HepG2 (cell line): ENCODE results near the gene HAUS7. TPM values are rescaled to one million over a fixed set of nuclear protein-coding genes. Genes with fewer than 3 reads are reported as not detected.

Experiments
- ATAC-seq: fragments of 200-7000 bp; cut with Tn5 transposase; 3 replicates; pipeline ENCODE4 v1.9.1; 2020; ENCODE audit warnings: mild to moderate bottlenecking, moderate library complexity
- BruUV-seq: library from RNA; stranded (reverse); fragments of 400-500 nt; replicated peaks from 2 replicates; lab custom pipeline; 2021; lab: Mats Ljungman, UMichigan
- CTCF ChIA-PET: fragments of 300-600 bp; formaldehyde crosslinking; extraction: SDS; loops from one replicate; lab custom pipeline; 2021; ENCODE audit warnings: low total read pairs, inconsistent platforms, low intra/inter-chr PET ratio; lab: Yijun Ruan, JAX
- POLR2A ChIA-PET: fragments of 350-600 bp; sonication (Branson Sonifier 250); formaldehyde crosslinking; loops from one replicate; lab custom pipeline; 2020; ENCODE audit warnings: antibody characterized with exemption, inconsistent platforms; lab: Yijun Ruan, JAX
- DNase-seq: peaks from one replicate; pipeline ENCODE4 v3.0.0-alpha.2; 2015; ENCODE audit warnings: low spot score
- FAIRE-seq: peaks from 3 replicates; lab custom pipeline; 2011; peaks lifted over from hg19 to GRCh38; lab: Jason Lieb, UNC
- H2AFZ ChIP-seq: one replicate; pipeline ENCODE4 v1.6.1; 2011; ENCODE audit warnings: low read length, inconsistent platforms
- H3K27ac ChIP-seq: fragments of 300-600 bp; 3 replicates; pipeline ENCODE4 v1.8.0; 2011; ENCODE audit warnings: mixed run types, mild to moderate bottlenecking, mixed read lengths, low read length, inconsistent platforms; ENCODE audit not compliant: insufficient read depth; ENCODE audit errors: extremely low read length
- H3K27me3 ChIP-seq, 2 experiments: fragments of 200-600 bp in 1 of 2; 2 replicates in 1 of 2; 3 replicates in 1 of 2; pipeline versions ENCODE4 v1.6.0 to v1.8.0; 2011; ENCODE audit warnings: low read length in 2 of 2, mild to moderate bottlenecking in 2 of 2, moderate library complexity in 2 of 2, inconsistent platforms in 1 of 2; ENCODE audit not compliant: insufficient read depth in 2 of 2, control insufficient read depth in 1 of 2
- H3K36me3 ChIP-seq, 2 experiments: fragments of 200-600 bp in 1 of 2; replicated peaks in 1 of 2; 2 replicates in 1 of 2; 3 replicates in 1 of 2; pipeline versions ENCODE4 v1.5.1 to v1.8.0; 2011; ENCODE audit warnings: low read length in 2 of 2, inconsistent platforms in 1 of 2; ENCODE audit not compliant: insufficient read depth in 2 of 2, control insufficient read depth in 1 of 2
- H3K4me1 ChIP-seq: 2 replicates; pipeline ENCODE4 v1.5.1; 2012; ENCODE audit warnings: low read length, inconsistent platforms; ENCODE audit not compliant: insufficient read depth
- H3K4me2 ChIP-seq: 2 replicates; pipeline ENCODE4 v1.6.0; 2011; ENCODE audit warnings: low read depth, low read length, inconsistent platforms
- H3K4me3 ChIP-seq, 3 experiments: fragments of 200-600 bp in 1 of 3; sonication (generic), shearing (Covaris generic) in 1 of 3; replicated peaks in 1 of 3; 2 replicates each; pipeline ENCODE4 v1.5.1; 2011 to 2016; ENCODE audit warnings: low read length in 3 of 3, inconsistent platforms in 2 of 3, low read depth in 2 of 3, mild to moderate bottlenecking in 2 of 3, control low read depth in 1 of 3, mixed read lengths in 1 of 3; ENCODE audit not compliant: insufficient read depth in 1 of 3
- H3K79me2 ChIP-seq: one replicate; pipeline ENCODE4 v1.6.1; 2011; ENCODE audit warnings: low read length, inconsistent platforms; ENCODE audit not compliant: insufficient read depth
- H3K9ac ChIP-seq: 2 replicates; pipeline ENCODE4 v1.6.0; 2011; ENCODE audit warnings: mild to moderate bottlenecking, low read depth, low read length, inconsistent platforms; ENCODE audit not compliant: insufficient read depth
- H3K9me3 ChIP-seq: 2 replicates; pipeline ENCODE4 v1.5.1; 2012; ENCODE audit warnings: mild to moderate bottlenecking, low read length
- H4K20me1 ChIP-seq: 2 replicates; pipeline ENCODE4 v1.6.0; 2011; ENCODE audit warnings: inconsistent platforms, mild to moderate bottlenecking, low read length, moderate library complexity; ENCODE audit not compliant: insufficient read depth
- FIP1L1 ChIP-seq: fragments of 200-400 bp; formaldehyde crosslinking; IDR thresholded peaks from 2 replicates; pipeline ENCODE4 v1.6.1; 2018; ENCODE audit warnings: low read depth, mild to moderate bottlenecking, low read length, moderate library complexity, borderline replicate concordance; ENCODE audit not compliant: insufficient read depth
- FOXM1 ChIP-seq: sonication (generic); formaldehyde crosslinking; IDR thresholded peaks from 2 replicates; pipeline ENCODE4 v1.5.0; 2020; ENCODE audit warnings: missing genetic modification reagents
- HMGXB3 ChIP-seq: sonication (generic); formaldehyde crosslinking; IDR thresholded peaks from 2 replicates; pipeline ENCODE4 v1.4.0; 2020; ENCODE audit warnings: missing genetic modification reagents, borderline replicate concordance
- HOXA7 ChIP-seq: sonication (generic); formaldehyde crosslinking; IDR thresholded peaks from 2 replicates; pipeline ENCODE4 v1.8.1; 2022; ENCODE audit warnings: mild to moderate bottlenecking, missing genetic modification reagents, moderate library complexity
- RFX3 ChIP-seq: IDR thresholded peaks from 2 replicates; pipeline ENCODE4 v1.6.1; 2016; ENCODE audit warnings: missing biosample characterization, missing genetic modification reagents
- TSC22D2 ChIP-seq: sonication (generic); formaldehyde crosslinking; IDR thresholded peaks from 2 replicates; pipeline ENCODE4 v1.5.1; 2020; ENCODE audit warnings: missing genetic modification reagents, mild to moderate bottlenecking, borderline replicate concordance
- WGBS: methylation state at CpG from one replicate; pipeline ENCODE4 v1.1.6; 2017; ENCODE audit warnings: low lambda C conversion rate; 5-methylcytosine and 5-hydroxymethylcytosine counted together
- in situ Hi-C: cut with HindIII; loops from 2 replicates; pipeline ENCODE4 v1.10.0; 2017; ENCODE audit warnings: low pct_unique_long_range_greater_than_20kb; ENCODE audit not compliant: extremely low pct_ligation_motif_present
- intact Hi-C: fragments of 100-400 bp; cut with micrococcal nuclease; formaldehyde crosslinking; loops from one replicate; pipeline ENCODE4 v1.10.0; 2022; ENCODE audit not compliant: unreplicated experiment
- polyA plus RNA-seq, 8 experiments: library from polyadenylated mRNA; depleted of rRNA in 3 of 8; stranded (reverse) in 7 of 8; unstranded in 1 of 8; fragments of >200 nt; fragmentation: Illumina TruSeq in 4 of 8; extraction: Trizol in 4 of 8; gene quantifications; 2 replicates each; pipeline versions ENCODE4 v1.2.1 to v1.2.3, GENCODE V29; 2011 to 2016; ENCODE audit warnings: low read depth in 4 of 8, missing spikeins in 1 of 8, mixed read lengths in 1 of 8; ENCODE audit not compliant: insufficient read depth in 1 of 8
- total RNA-seq, 5 experiments: library from RNA; depleted of rRNA; stranded (reverse); fragments of >200 nt; fragmentation: Illumina TruSeq; extraction: Trizol; gene quantifications; 2 replicates each; pipeline ENCODE4 v1.2.3, GENCODE V29; 2016; ENCODE audit warnings: low read depth in 1 of 5
- TF ChIP-seq, protein P1 (sequence below): sonication (generic); formaldehyde crosslinking; IDR thresholded peaks from 2 replicates; pipeline ENCODE4 v1.4.0; 2020; ENCODE audit warnings: low read depth, missing genetic modification reagents

Gene HAUS7
- total and polyA plus RNA-seq, 2 of the 13 experiments (the other 11 are each of a cell fraction or from before 2014, with no cell fraction given) = 10.9 to 42.4 TPM

DNA sequence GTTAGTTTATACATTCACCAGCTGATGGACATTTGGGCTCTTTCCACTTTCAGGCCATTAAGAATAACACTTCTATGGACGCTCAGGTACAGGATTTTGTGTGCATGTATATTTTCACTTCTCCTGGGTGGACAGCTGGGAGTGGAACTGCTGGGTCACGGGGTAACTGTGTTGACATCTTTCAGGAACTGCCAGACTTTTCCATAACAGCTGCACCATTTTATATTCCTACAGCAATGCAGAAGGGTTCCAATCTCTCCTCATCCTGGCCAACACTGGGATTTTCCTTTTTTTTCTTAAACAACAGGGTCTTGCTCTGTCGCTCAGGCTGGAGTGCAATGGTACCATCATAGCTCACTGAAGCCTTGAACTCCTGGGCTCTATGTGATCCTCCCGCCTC lies 11.9 kb downstream of the HAUS7 start:
- H3K27me3 ChIP-seq = no peaks in the 10 kb centered on the region
- H3K79me2 ChIP-seq = no peaks in the 10 kb centered on the region
- DNase-seq (no peak), ATAC-seq (no peak), FAIRE-seq (no peak)
- H3K4me2 ChIP-seq = no peak overlapping the region
- H3K9me3 ChIP-seq = no peaks in the 10 kb centered on the region
- 96% methylated on average over 4 of the region's 4 CpGs for WGBS
- POLR2A ChIA-PET = no interaction called here
- H2AFZ ChIP-seq = no peak overlapping the region
- TF ChIP-seq, protein P1, sequence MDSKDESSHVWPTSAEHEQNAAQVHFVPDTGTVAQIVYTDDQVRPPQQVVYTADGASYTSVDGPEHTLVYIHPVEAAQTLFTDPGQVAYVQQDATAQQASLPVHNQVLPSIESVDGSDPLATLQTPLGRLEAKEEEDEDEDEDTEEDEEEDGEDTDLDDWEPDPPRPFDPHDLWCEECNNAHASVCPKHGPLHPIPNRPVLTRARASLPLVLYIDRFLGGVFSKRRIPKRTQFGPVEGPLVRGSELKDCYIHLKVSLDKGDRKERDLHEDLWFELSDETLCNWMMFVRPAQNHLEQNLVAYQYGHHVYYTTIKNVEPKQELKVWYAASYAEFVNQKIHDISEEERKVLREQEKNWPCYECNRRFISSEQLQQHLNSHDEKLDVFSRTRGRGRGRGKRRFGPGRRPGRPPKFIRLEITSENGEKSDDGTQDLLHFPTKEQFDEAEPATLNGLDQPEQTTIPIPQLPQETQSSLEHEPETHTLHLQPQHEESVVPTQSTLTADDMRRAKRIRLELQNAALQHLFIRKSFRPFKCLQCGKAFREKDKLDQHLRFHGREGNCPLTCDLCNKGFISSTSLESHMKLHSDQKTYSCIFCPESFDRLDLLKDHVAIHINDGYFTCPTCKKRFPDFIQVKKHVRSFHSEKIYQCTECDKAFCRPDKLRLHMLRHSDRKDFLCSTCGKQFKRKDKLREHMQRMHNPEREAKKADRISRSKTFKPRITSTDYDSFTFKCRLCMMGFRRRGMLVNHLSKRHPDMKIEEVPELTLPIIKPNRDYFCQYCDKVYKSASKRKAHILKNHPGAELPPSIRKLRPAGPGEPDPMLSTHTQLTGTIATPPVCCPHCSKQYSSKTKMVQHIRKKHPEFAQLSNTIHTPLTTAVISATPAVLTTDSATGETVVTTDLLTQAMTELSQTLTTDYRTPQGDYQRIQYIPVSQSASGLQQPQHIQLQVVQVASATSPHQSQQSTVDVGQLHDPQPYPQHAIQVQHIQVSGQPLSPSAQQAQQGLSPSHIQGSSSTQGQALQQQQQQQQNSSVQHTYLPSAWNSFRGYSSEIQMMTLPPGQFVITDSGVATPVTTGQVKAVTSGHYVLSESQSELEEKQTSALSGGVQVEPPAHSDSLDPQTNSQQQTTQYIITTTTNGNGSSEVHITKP (CRISPR knock-in tag) = no peak
- TF ChIP-seq TSC22D2 (CRISPR knock-in tag) = no peak
- TF ChIP-seq HOXA7 (CRISPR knock-in tag) = no peak
- TF ChIP-seq FOXM1 = no peak
- no peak for TF ChIP-seq FIP1L1
- no peak for TF ChIP-seq RFX3 (CRISPR knock-in tag)
- TF ChIP-seq HMGXB3 (CRISPR knock-in tag) = no peak
- no peak overlapping the region for H3K9ac ChIP-seq
- intact Hi-C loops = no loop called here
- no peaks in the 10 kb centered on the region for H4K20me1 ChIP-seq
- CTCF ChIA-PET = no interaction called here
- H3K4me1 ChIP-seq = no peaks in the 10 kb centered on the region
- H3K4me3 ChIP-seq = no peak overlapping the region
- in situ Hi-C loops = loop anchor here (10.0 kb wide), 1 partner anchor 46 kb away; no protein-coding TSS in a partner anchor
- no TSS peak for BruUV-seq
- no peak overlapping the region for H3K27ac ChIP-seq
- H3K36me3 ChIP-seq = peaks cover 0 to 1% of the 10 kb centered on the region in 2 experiments; a peak in 1 of 5 replicates
